Natural killer cell treated with Interleukin-12 subunit alpha and Interleukin-12 subunit beta and Interleukin-15 and Interleukin-18, amount 100 ng/mL, for 72 hours (primary cell): ENCODE results near the gene MACROD1. TPM values are rescaled to one million over a fixed set of nuclear protein-coding genes. Genes with fewer than 3 reads are reported as not detected.
A peak's percentile ranks its signal among the peaks of the same experiment; 100 is the strongest.

Experiments
- ATAC-seq, 2 donors: fragments of 150-1000 bp; cut with Tn5 transposase in 1 of 2; sonication (Bioruptor Pico), chemical (Tn5 transposase) in 1 of 2; 2 replicates each; pipeline ENCODE4 v1.10.0; 2021
- DNase-seq: peaks from one replicate; pipeline ENCODE4 v3.0.0; 2022; ENCODE audit warnings: low spot score
- H3K27ac Mint-ChIP-seq, 2 donors: 1 replicate in 1 of 2; 2 replicates in 1 of 2; pipeline ENCODE4 v1.8.0; 2022; ENCODE audit warnings: mixed read lengths in 2 of 2, mild to moderate bottlenecking in 1 of 2, moderate library complexity in 1 of 2
- H3K27me3 Mint-ChIP-seq, 2 donors: 1 replicate in 1 of 2; 2 replicates in 1 of 2; pipeline ENCODE4 v1.8.0; 2022; ENCODE audit warnings: mixed read lengths in 2 of 2
- H3K36me3 Mint-ChIP-seq: one replicate; pipeline ENCODE4 v1.8.0; 2022; ENCODE audit warnings: mixed read lengths
- H3K4me1 Mint-ChIP-seq, 2 donors: 1 replicate in 1 of 2; 2 replicates in 1 of 2; pipeline ENCODE4 v1.8.0; 2022; ENCODE audit warnings: low read depth in 2 of 2, mixed read lengths in 2 of 2, mild to moderate bottlenecking in 1 of 2
- H3K4me3 Mint-ChIP-seq: one replicate; pipeline ENCODE4 v1.8.0; 2022; ENCODE audit warnings: mixed read lengths
- H3K9me3 Mint-ChIP-seq: 2 replicates; pipeline ENCODE4 v1.8.0; 2022; ENCODE audit warnings: mixed read lengths
- total RNA-seq, 2 donors: library from RNA; stranded (reverse); gene quantifications; one replicate each; pipeline ENCODE4 v1.2.3, GENCODE V29; 2022

The MACROD1 gene
- total RNA-seq, 2 donors from 2014 or later, result 3.0 to 12.7 TPM

GRCh38 chr11:64022125-64022784 is 143.7 kb downstream of the MACROD1 start:
- Mint-ChIP-seq H3K4me1 (no peaks in the 10 kb centered on the region), H3K4me3 (no peak overlapping the region), H3K27me3 (no peaks in the 10 kb centered on the region), H3K36me3 (no peaks in the 10 kb centered on the region), H3K9me3 (no peaks in the 10 kb centered on the region), H3K27ac (no peak overlapping the region)
- no peak for DNase-seq
- no peak for ATAC-seq

GRCh38 chr11:64021757-64022093 is 144.2 kb downstream of the MACROD1 start:
- Mint-ChIP-seq H3K9me3 (no peaks in the 10 kb centered on the region), H3K4me3 (no peak overlapping the region), H3K4me1 (no peaks in the 10 kb centered on the region)

GRCh38 chr11:64020976-64021756 is 144.7 kb downstream of the MACROD1 start:
- Mint-ChIP-seq H3K9me3 (no peaks in the 10 kb centered on the region), H3K4me3 (no peak overlapping the region), H3K27ac (no peak overlapping the region), H3K27me3 (no peaks in the 10 kb centered on the region), H3K36me3 (no peaks in the 10 kb centered on the region), H3K4me1 (no peaks in the 10 kb centered on the region)
- ATAC-seq, result no peak
- no peak for DNase-seq

More at GRCh38 chr11:64021757-64022093, 144.2 kb downstream of the MACROD1 start:
- Mint-ChIP-seq H3K27me3 (no peaks in the 10 kb centered on the region), H3K36me3 (no peaks in the 10 kb centered on the region), H3K27ac (no peak overlapping the region)
- no peak for ATAC-seq
- DNase-seq, result no peak

DNA sequence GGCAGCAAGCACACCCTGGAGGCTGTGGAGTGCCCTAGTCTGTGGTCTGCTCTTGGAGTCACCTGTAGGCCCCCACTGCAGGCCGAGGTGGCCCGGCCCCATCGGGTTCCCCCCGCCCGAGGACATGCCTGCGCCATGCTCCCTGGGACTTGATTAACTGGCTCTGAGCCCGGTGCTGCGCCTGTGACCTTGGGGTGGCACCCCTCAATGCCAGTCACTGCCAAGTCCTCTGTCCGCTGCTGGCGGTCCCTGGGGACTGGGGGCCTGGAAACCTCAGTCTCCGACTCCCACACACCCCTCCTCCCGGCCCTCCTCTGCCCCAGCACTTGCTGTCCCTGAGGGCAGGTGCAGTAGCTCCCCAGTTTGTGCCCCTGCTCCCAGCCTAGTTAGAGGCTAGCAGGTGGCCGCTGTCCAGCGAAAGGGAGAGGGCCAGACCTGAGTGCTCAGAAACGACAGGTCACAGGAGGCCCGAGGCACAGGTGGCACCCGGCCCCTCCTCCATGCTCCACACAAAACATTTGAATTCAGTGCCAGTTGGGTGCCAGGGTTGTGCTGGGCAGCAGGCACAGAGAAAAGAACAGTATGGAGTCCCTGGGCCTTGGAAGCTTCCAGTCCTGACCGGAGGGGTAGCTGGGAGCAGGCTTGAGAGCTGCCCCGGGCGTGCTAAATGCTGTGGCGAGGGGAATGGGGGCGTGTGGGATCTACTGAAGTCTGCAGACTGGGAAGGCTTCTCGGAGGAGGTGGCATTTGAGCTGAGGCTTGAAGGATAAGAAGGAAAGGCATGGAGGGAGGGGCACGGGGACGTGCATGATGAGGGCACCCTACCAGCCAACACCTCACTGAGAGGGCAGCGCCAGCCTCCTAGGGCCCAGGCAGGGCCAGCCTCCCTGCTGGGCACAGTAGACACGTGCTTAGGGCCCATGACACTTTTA is 146.5 kb downstream of the MACROD1 start:
- ATAC-seq (no peak), DNase-seq (no peak)
- no peaks in the 10 kb centered on the region for H3K27me3 Mint-ChIP-seq
- no peaks in the 10 kb centered on the region for H3K36me3 Mint-ChIP-seq
- no peak overlapping the region for H3K27ac Mint-ChIP-seq
- no peaks in the 10 kb centered on the region for H3K9me3 Mint-ChIP-seq
- H3K4me1 Mint-ChIP-seq, result no peaks in the 10 kb centered on the region
- H3K4me3 Mint-ChIP-seq, result no peak overlapping the region

- no peak for ATAC-seq
- no peak overlapping the region for H3K27ac Mint-ChIP-seq
- no peak overlapping the region for H3K4me3 Mint-ChIP-seq
- no peaks in the 10 kb centered on the region for H3K27me3 Mint-ChIP-seq
- no peaks in the 10 kb centered on the region for H3K9me3 Mint-ChIP-seq
- no peak for DNase-seq
- no peaks in the 10 kb centered on the region for H3K36me3 Mint-ChIP-seq
- H3K4me1 Mint-ChIP-seq, result no peaks in the 10 kb centered on the region
Measured at GRCh38 chr11:64018310-64018709, 147.6 kb downstream of the MACROD1 start.

GRCh38 chr11:64017945-64018224 is 148.0 kb downstream of the MACROD1 start:
- no peak for DNase-seq
- H3K27me3 Mint-ChIP-seq, result no peaks in the 10 kb centered on the region
- no peak for ATAC-seq
- no peak overlapping the region for H3K4me3 Mint-ChIP-seq
- no peaks in the 10 kb centered on the region for H3K9me3 Mint-ChIP-seq
- no peaks in the 10 kb centered on the region for H3K36me3 Mint-ChIP-seq
- H3K27ac Mint-ChIP-seq, result no peak overlapping the region
- H3K4me1 Mint-ChIP-seq, result no peaks in the 10 kb centered on the region

- peaks cover 0 to 1% of the 10 kb centered on the region in 2 donors for H3K4me1 Mint-ChIP-seq
- ATAC-seq, result peak in 1 of 2 donors; percentile 11
Measured at GRCh38 chr11:64015935-64016845, 149.7 kb downstream of the MACROD1 start.

DNA sequence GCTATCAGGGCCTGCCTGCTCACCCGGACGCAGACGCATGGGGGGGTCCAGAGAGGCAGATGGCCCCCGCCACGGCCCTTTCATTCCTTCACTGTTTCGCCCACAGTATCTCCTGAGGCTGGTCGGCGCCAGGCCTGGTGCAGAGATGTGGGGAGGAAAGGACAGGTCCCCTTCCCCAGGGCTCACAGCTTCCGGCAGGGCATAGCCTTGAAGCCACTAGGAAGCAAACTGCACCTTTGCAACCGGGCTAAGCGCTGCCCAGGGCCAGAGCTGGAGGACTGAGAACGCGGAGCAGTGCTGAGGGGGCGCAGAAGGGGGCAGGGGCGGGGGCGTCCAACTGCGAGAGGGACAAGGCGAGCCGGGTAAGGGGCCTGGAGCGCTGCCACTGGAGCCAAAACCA is 150.4 kb downstream of the MACROD1 start:
- H3K27me3 Mint-ChIP-seq, result no peaks in the 10 kb centered on the region
- peaks cover 1 to 8% of the 10 kb centered on the region in 2 donors for H3K4me1 Mint-ChIP-seq
- ATAC-seq (no peak), DNase-seq (no peak)
- no peak overlapping the region for H3K4me3 Mint-ChIP-seq
- no peaks in the 10 kb centered on the region for H3K36me3 Mint-ChIP-seq
- H3K27ac Mint-ChIP-seq, result no peak overlapping the region
- H3K9me3 Mint-ChIP-seq, result peaks cover 6% of the 10 kb centered on the region

More at GRCh38 chr11:64015935-64016845, 149.7 kb downstream of the MACROD1 start:
- Mint-ChIP-seq H3K27ac (no peak overlapping the region), H3K27me3 (no peaks in the 10 kb centered on the region), H3K9me3 (no peaks in the 10 kb centered on the region), H3K4me3 (no peak overlapping the region), H3K36me3 (no peaks in the 10 kb centered on the region)
- DNase-seq, result no peak

GRCh38 chr11:64014356-64014755 is 151.6 kb downstream of the MACROD1 start:
- ATAC-seq, result no peak
- Mint-ChIP-seq H3K9me3 (peaks cover 12% of the 10 kb centered on the region), H3K4me1 (peaks cover 5 to 14% of the 10 kb centered on the region in 2 donors), H3K27ac (no peak overlapping the region), H3K36me3 (no peaks in the 10 kb centered on the region), H3K27me3 (no peaks in the 10 kb centered on the region), H3K4me3 (no peak overlapping the region)
- DNase-seq, result no peak

- Mint-ChIP-seq H3K36me3 (no peaks in the 10 kb centered on the region), H3K4me1 (peaks cover 5 to 14% of the 10 kb centered on the region in 2 donors), H3K27me3 (peaks cover under 1% of the 10 kb centered on the region in 2 donors), H3K27ac (no peak overlapping the region), H3K4me3 (no peak overlapping the region), H3K9me3 (peaks cover 12% of the 10 kb centered on the region)
- no peak for ATAC-seq
- no peak for DNase-seq
Measured at GRCh38 chr11:64013141-64013896, 152.6 kb downstream of the MACROD1 start.

GRCh38 chr11:64011371-64011770 is 154.5 kb downstream of the MACROD1 start:
- Mint-ChIP-seq H3K4me3 (no peak overlapping the region), H3K4me1 (peaks cover 19 to 25% of the 10 kb centered on the region in 2 donors), H3K36me3 (no peaks in the 10 kb centered on the region), H3K27me3 (peaks cover 18 to 20% of the 10 kb centered on the region in 2 donors), H3K27ac (peak overlapping the region in 1 of 2 donors; percentile 29), H3K9me3 (peaks cover 12% of the 10 kb centered on the region)
- DNase-seq (no peak), ATAC-seq (no peak)

DNA sequence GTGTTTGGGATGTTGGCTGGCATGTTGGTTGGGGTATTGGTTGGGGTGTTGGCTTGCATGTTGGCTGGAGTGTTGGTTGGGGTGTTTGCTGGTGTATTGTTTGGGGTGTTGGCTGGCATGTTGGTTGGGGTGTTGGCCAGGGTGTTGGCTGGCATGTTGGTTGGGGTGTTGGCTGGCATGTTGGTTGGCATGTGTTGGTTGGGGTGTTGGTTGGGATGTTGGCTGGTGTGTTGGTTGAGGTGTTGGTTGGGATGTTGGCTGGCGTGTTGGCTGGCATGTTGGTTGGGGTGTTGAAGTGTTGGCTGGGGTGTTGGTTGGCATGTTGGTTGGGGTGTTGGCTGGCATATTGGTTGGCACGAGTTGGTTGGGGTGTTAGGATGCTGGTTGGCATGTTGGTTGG is 155.1 kb downstream of the MACROD1 start:
- Mint-ChIP-seq H3K4me1 (peaks cover 19 to 25% of the 10 kb centered on the region in 2 donors), H3K27me3 (peaks cover 21% of the 10 kb centered on the region in 2 donors), H3K27ac (peak overlapping the region in 1 of 2 donors; percentile 45), H3K36me3 (no peaks in the 10 kb centered on the region), H3K9me3 (peaks cover 12% of the 10 kb centered on the region), H3K4me3 (no peak overlapping the region)
- ATAC-seq (no peak), DNase-seq (no peak)
